K562 (cell line): ENCODE data around the gene GOLPH3L. TPM values are rescaled to one million over a fixed set of nuclear protein-coding genes. Genes with fewer than 3 reads are reported as not detected.
A peak's percentile ranks its signal among the peaks of the same experiment; 100 is the strongest.

ENCODE experiments used
- ATAC-seq: fragments of 200-7000 bp; cut with Tn5 transposase; 3 replicates; pipeline ENCODE4 v1.9.1; 2020; ENCODE audit warnings: moderate library complexity
- BruUV-seq: library from RNA; stranded (reverse); fragments of 400-500 nt; replicated peaks from 2 replicates; lab custom pipeline; 2021; lab: Mats Ljungman, UMichigan
- CTCF ChIA-PET: fragments of 300-600 bp; formaldehyde crosslinking; extraction: SDS; loops from one replicate; lab custom pipeline; 2021; ENCODE audit warnings: low intra/inter-chr PET ratio; lab: Yijun Ruan, JAX
- POLR2A ChIA-PET: fragments of 300-600, 350-650 bp; sonication (Branson Sonifier 250); formaldehyde crosslinking; extraction: SDS; loops from one replicate; lab custom pipeline; 2021; ENCODE audit warnings: antibody characterized with exemption, inconsistent platforms; lab: Yijun Ruan, JAX
- DNase-seq, 4 experiments: peaks; one replicate each; pipeline versions ENCODE4 v3.0.0 to v3.0.0-alpha.2; 2011 to 2018; ENCODE audit warnings: low spot score in 3 of 4, mixed read lengths in 3 of 4; ENCODE audit errors: extremely low read depth in 1 of 4
- FAIRE-seq: peaks from 2 replicates; lab custom pipeline; 2011; peaks lifted over from hg19 to GRCh38; lab: Jason Lieb, UNC
- H2AFZ ChIP-seq: 2 replicates; pipeline ENCODE4 v1.6.0; 2011; ENCODE audit warnings: low read depth, low read length, control low read depth, inconsistent platforms
- H3K27ac ChIP-seq: fragments of 200-600 bp; 3 replicates; pipeline ENCODE4 v1.8.0; 2011; ENCODE audit warnings: low read depth, mild to moderate bottlenecking, control low read depth, inconsistent platforms, low read length, moderate library complexity, mixed read lengths; ENCODE audit errors: extremely low read depth
- H3K27me3 ChIP-seq, 2 experiments: fragments of 300-600 bp in 1 of 2; 2 replicates in 1 of 2; 3 replicates in 1 of 2; pipeline versions ENCODE4 v1.6.0 to v1.8.0; 2011; ENCODE audit warnings: inconsistent platforms in 2 of 2, low read length in 2 of 2, mild to moderate bottlenecking in 1 of 2, mixed read lengths in 1 of 2, moderate library complexity in 1 of 2; ENCODE audit not compliant: control insufficient read depth in 2 of 2, insufficient read depth in 2 of 2
- H3K36me3 ChIP-seq: fragments of 300-600 bp; 3 replicates; pipeline ENCODE4 v1.8.0; 2011; ENCODE audit warnings: mild to moderate bottlenecking, low read length, inconsistent platforms; ENCODE audit not compliant: control insufficient read depth, insufficient read depth
- H3K4me1 ChIP-seq, 2 experiments: fragments of 200-600 bp in 1 of 2; replicated peaks in 1 of 2; 2 replicates in 1 of 2; 3 replicates in 1 of 2; pipeline versions ENCODE4 v1.5.1 to v1.8.0; 2011; ENCODE audit warnings: inconsistent platforms in 2 of 2, low read length in 2 of 2, mild to moderate bottlenecking in 1 of 2, mixed read lengths in 1 of 2, moderate library complexity in 1 of 2; ENCODE audit not compliant: control insufficient read depth in 2 of 2, insufficient read depth in 2 of 2
- H3K4me2 ChIP-seq: 2 replicates; pipeline ENCODE4 v1.6.1; 2011; ENCODE audit warnings: low read length, control low read depth, inconsistent platforms, mixed read lengths; ENCODE audit not compliant: insufficient read depth
- H3K4me3 ChIP-seq: fragments of 200-600 bp; sonication (generic), shearing (Covaris generic); 2 replicates; pipeline ENCODE4 v1.5.1; 2016; ENCODE audit warnings: control low read depth, inconsistent platforms
- H3K79me2 ChIP-seq: fragments of 200-600 bp; 3 replicates; pipeline ENCODE4 v1.8.0; 2011; ENCODE audit warnings: low read length, inconsistent platforms; ENCODE audit not compliant: control insufficient read depth, insufficient read depth
- H3K9ac ChIP-seq, 2 experiments: 2 replicates each; pipeline versions ENCODE4 v1.6.0 to v1.6.1; 2011; ENCODE audit warnings: low read depth in 2 of 2, low read length in 2 of 2, control low read depth in 1 of 2, inconsistent platforms in 1 of 2, mild to moderate bottlenecking in 1 of 2, mixed read lengths in 1 of 2; ENCODE audit not compliant: insufficient read depth in 1 of 2
- H3K9me1 ChIP-seq: one replicate; pipeline ENCODE4 v1.6.0; 2011; ENCODE audit warnings: inconsistent platforms, mild to moderate bottlenecking, low read length, moderate library complexity; ENCODE audit not compliant: control insufficient read depth, insufficient read depth
- H3K9me3 ChIP-seq: replicated peaks from 2 replicates; pipeline ENCODE4 v1.5.1; 2011; ENCODE audit warnings: low read depth, low read length, inconsistent platforms; ENCODE audit not compliant: control insufficient read depth, insufficient read depth
- H4K20me1 ChIP-seq: replicated peaks from 2 replicates; pipeline ENCODE4 v1.6.1; 2011; ENCODE audit warnings: low read length, inconsistent platforms, mixed read lengths; ENCODE audit not compliant: control insufficient read depth, insufficient read depth
- HDAC2 ChIP-seq: fragments of 450-650 bp; IDR thresholded peaks from 2 replicates; pipeline ENCODE4 v1.6.1; 2016; ENCODE audit warnings: mild to moderate bottlenecking
- ILK ChIP-seq: fragments of 450-650 bp; IDR thresholded peaks from 2 replicates; pipeline ENCODE4 v1.6.1; 2016; ENCODE audit warnings: missing genetic modification characterization, low read depth, mild to moderate bottlenecking, missing compliant biosample characterization, moderate library complexity, borderline replicate concordance
- KLF10 ChIP-seq: fragments of 250-450 bp; sonication (Bioruptor Pico); IDR thresholded peaks from 2 replicates; pipeline ENCODE4 v1.6.1; 2021; ENCODE audit warnings: matching md5 sums
- MBD2 ChIP-seq: sonication (generic); IDR thresholded peaks from 2 replicates; pipeline ENCODE4 v1.6.1; 2016; ENCODE audit warnings: low read depth, borderline replicate concordance
- MEF2D ChIP-seq: conservative IDR thresholded peaks from 2 replicates; pipeline ENCODE4 v1.6.1; 2016; ENCODE audit warnings: low read depth, missing genetic modification characterization, missing compliant biosample characterization
- NFRKB ChIP-seq: fragments of 450-650 bp; IDR thresholded peaks from 2 replicates; pipeline ENCODE4 v1.6.1; 2016; ENCODE audit warnings: low read depth
- POLR2G ChIP-seq: fragments of 200-400 bp; formaldehyde crosslinking; IDR thresholded peaks from 2 replicates; pipeline ENCODE4 v1.6.1; 2017; ENCODE audit warnings: low read depth, mild to moderate bottlenecking, antibody characterized with exemption, low read length, moderate library complexity
- SIN3A ChIP-seq, 2 experiments: fragments of 150-350 bp in 1 of 2; IDR thresholded peaks; 2 replicates each; pipeline ENCODE4 v1.6.1; 2011 to 2016; ENCODE audit warnings: borderline replicate concordance in 2 of 2, low read depth in 2 of 2, low read length in 2 of 2, mild to moderate bottlenecking in 2 of 2, moderate library complexity in 2 of 2; ENCODE audit not compliant: control insufficient read depth in 1 of 2
- XRCC5 ChIP-seq: fragments of 200-400 bp; formaldehyde crosslinking; IDR thresholded peaks from 2 replicates; pipeline ENCODE4 v1.6.1; 2017; ENCODE audit warnings: low read depth, mild to moderate bottlenecking, low read length
- ZNF707 ChIP-seq: fragments of 250-450 bp; sonication (Bioruptor Pico); conservative IDR thresholded peaks from 2 replicates; pipeline ENCODE4 v1.8.0; 2022; ENCODE audit warnings: inconsistent platforms, mild to moderate bottlenecking, moderate library complexity
- WGBS: fragments of 100-300 bp; shearing (Covaris generic); methylation state at CpG from one replicate; pipeline ENCODE4 v1.1.6; 2016; ENCODE audit warnings: low coverage, mixed read lengths; ENCODE audit not compliant: insufficient coverage; ENCODE audit errors: missing lambda C conversion rate; 5-methylcytosine and 5-hydroxymethylcytosine counted together
- in situ Hi-C: fragments of 300-500 bp; cut with MboI; formaldehyde crosslinking; loops from 4 replicates; pipeline ENCODE4 v1.15.0; 2018; ENCODE audit warnings: inconsistent platforms, mixed read lengths
- intact Hi-C: fragments of 100-400 bp; cut with micrococcal nuclease; formaldehyde crosslinking; loops from 2 replicates; pipeline ENCODE4 v1.14.2; 2022
- polyA plus RNA-seq, 8 experiments: library from polyadenylated mRNA; depleted of rRNA in 4 of 8; stranded (reverse) in 5 of 8; unstranded in 3 of 8; fragments of >200 nt; fragmentation: Nextera tagmentation in 2 of 8; fragmentation: Illumina TruSeq in 1 of 8; extraction: Ambion mirVana in 2 of 8; extraction: Trizol in 1 of 8; gene quantifications; 2 replicates each; pipeline versions ENCODE4 v1.2.1 to v1.2.3, GENCODE V29; 2011 to 2014; ENCODE audit warnings: inconsistent platforms in 1 of 8, missing spikeins in 1 of 8
- total RNA-seq, 7 experiments: library from RNA; depleted of rRNA in 6 of 7; stranded (reverse); fragments of >200 nt in 6 of 7; fragmentation: Illumina TruSeq in 2 of 7; extraction: Trizol in 2 of 7; gene quantifications; 2 replicates each; pipeline versions ENCODE4 v1.2.1 to v1.2.3, GENCODE V29; 2011 to 2021; ENCODE audit warnings: low replicate concordance in 1 of 7
- TF ChIP-seq, protein P1 (sequence below): fragments of 450-650 bp; formaldehyde crosslinking; conservative IDR thresholded peaks from 2 replicates; pipeline ENCODE4 v1.4.0; 2022; ENCODE audit warnings: mild to moderate bottlenecking, missing genetic modification characterization
- TF ChIP-seq, protein P2 (sequence below): IDR thresholded peaks from 3 replicates; pipeline ENCODE4 v1.6.1; 2011; ENCODE audit warnings: borderline replicate concordance, mild to moderate bottlenecking; ENCODE audit not compliant: insufficient read length, insufficient read depth
- TF ChIP-seq, protein P3 (sequence below), 3 experiments: fragments of 200-800 bp in 1 of 3; sonication (Bioruptor generic) in 1 of 3; sonication (generic) in 1 of 3; formaldehyde crosslinking in 1 of 3; IDR thresholded peaks; 2 replicates each; pipeline versions ENCODE4 v1.6.1 to v1.8.0; 2016 to 2022; ENCODE audit warnings: mild to moderate bottlenecking in 2 of 3, missing compliant biosample characterization in 2 of 3, missing genetic modification characterization in 2 of 3, missing genetic modification reagents in 1 of 3
- TF ChIP-seq, protein P4 (sequence below): fragments of 450-650 bp; IDR thresholded peaks from 2 replicates; pipeline ENCODE4 v1.6.1; 2016; ENCODE audit warnings: antibody characterized with exemption

GOLPH3L gene
- total and polyA plus RNA-seq, 9 of the 15 experiments (the other 6 are each of a cell fraction or from before 2014, with no cell fraction given) = 8.1 to 42.1 (median 21.6) TPM

DNA sequence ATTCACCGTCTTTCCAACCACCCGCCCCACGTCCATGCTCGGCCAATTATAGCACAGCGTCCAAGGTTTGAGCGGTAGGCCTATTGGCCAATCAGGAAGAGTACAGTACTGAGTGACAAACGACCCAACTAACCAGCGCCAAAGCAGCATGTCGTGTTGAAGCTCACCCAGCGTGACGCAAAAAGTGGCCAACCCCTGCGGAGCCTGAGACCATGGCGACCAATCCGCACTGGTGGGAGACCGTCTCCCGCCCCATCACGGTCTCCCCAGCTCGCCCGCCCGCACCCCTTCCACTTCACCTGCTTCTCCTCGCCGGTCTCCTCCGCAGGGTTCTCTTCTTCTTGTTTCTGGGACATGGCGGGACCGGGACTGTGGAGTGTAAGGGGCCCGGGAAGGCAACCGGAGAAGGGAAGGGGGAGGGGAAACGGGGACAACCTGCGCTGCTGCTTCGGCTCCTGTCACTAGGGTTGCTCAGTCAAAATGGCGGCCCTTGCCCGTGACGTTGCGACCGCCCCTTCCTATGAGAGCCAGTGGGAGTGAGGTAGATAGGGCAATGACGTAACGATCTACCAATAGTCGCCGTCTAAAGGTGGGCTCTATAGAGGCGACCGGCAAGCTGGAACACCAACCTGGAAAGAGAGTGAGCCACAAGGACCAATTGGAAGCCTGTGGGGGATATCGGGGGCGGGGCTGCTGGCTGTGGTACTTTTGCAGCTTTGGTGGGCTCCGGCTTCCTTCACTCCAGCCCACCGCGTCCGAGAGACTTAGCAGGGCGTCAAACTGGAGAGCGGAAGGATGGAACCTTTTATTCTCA lies 67.6 kb downstream of the GOLPH3L start, which contains the start of gene ENSA:
Gene ENSA (minus strand): TSS at position 498 of the 814 bp plus-strand sequence. CDS start 142 bp downstream, at position 356.
- Histone ChIP-seq H3K9me1 (no peaks in the 10 kb centered on the region), H3K79me2 (peaks cover 49% of the 10 kb centered on the region), H3K9me3 (no peaks in the 10 kb centered on the region), H2AFZ (peak within 1 kb of the TSS; percentile 82), H3K9ac (peak within 1 kb of the TSS; percentile 87 to 89), H4K20me1 (no peaks in the 10 kb centered on the region), H3K27ac (peak within 1 kb of the TSS; percentile 92), H3K27me3 (no peaks in the 10 kb centered on the region), H3K4me3 (peak within 1 kb of the TSS; percentile 59), H3K36me3 (peaks cover 36% of the 10 kb centered on the region), H3K4me1 (peaks cover 14 to 24% of the 10 kb centered on the region in 2 experiments; a peak in 4 of 5 replicates), H3K4me2 (peak within 1 kb of the TSS; percentile 97)
- ATAC-seq (peak; percentile 94), FAIRE-seq (peak; percentile 99), DNase-seq (peak; percentile 89 to 99 (median 94))
- no TSS peak for BruUV-seq
- intact Hi-C loops (loop anchor here (2.0 to 10.0 kb wide), 3 partner anchors 67 to 295 kb away; partner anchors contain the start of genes GOLPH3L, SETDB1 and TARS2), in situ Hi-C loops (no loop called here)
- WGBS = under 1% methylated on average over 42 of the region's 49 CpGs
- CTCF ChIA-PET = no interaction called here
- POLR2A ChIA-PET = interaction anchor here (0.6 to 3.2 kb wide), 27 partner anchors 10 to 400 kb away, joined by 3 to 32 read pairs (median 4); partner anchors contain the start of gene MCL1
- TF ChIP-seq HDAC2 = 0 out of 2 replicates have a peak, but pooled peaks have one; percentile 20
- TF ChIP-seq, protein P1, sequence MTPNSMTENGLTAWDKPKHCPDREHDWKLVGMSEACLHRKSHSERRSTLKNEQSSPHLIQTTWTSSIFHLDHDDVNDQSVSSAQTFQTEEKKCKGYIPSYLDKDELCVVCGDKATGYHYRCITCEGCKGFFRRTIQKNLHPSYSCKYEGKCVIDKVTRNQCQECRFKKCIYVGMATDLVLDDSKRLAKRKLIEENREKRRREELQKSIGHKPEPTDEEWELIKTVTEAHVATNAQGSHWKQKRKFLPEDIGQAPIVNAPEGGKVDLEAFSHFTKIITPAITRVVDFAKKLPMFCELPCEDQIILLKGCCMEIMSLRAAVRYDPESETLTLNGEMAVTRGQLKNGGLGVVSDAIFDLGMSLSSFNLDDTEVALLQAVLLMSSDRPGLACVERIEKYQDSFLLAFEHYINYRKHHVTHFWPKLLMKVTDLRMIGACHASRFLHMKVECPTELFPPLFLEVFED (CRISPR knock-in tag) = peak; percentile 65
- peak; percentile 96 for TF ChIP-seq NFRKB
- peak; percentile 32; the same call in 1 of the 2 replicates for TF ChIP-seq ZNF707 (CRISPR knock-in tag)
- TF ChIP-seq ILK = no peak
- TF ChIP-seq MEF2D = no peak
- TF ChIP-seq SIN3A (IDR thresholded peaks at IDR 0.05; ENCODE audit: borderline replicate concordance in 2 of 2, control insufficient read depth in 1 of 2, low read depth in 2 of 2, low read length in 2 of 2) = peak; percentile 38 to 81; a peak in 2 of 4 replicates
- peak; percentile 98 for TF ChIP-seq MBD2
- TF ChIP-seq KLF10 (CRISPR knock-in tag) = no peak
- peak; percentile 85 for TF ChIP-seq POLR2G
- peak; percentile 76; the same call in 1 of the 2 replicates for TF ChIP-seq XRCC5
- TF ChIP-seq, protein P2, sequence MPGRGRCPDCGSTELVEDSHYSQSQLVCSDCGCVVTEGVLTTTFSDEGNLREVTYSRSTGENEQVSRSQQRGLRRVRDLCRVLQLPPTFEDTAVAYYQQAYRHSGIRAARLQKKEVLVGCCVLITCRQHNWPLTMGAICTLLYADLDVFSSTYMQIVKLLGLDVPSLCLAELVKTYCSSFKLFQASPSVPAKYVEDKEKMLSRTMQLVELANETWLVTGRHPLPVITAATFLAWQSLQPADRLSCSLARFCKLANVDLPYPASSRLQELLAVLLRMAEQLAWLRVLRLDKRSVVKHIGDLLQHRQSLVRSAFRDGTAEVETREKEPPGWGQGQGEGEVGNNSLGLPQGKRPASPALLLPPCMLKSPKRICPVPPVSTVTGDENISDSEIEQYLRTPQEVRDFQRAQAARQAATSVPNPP = no peak
- TF ChIP-seq, protein P3, sequence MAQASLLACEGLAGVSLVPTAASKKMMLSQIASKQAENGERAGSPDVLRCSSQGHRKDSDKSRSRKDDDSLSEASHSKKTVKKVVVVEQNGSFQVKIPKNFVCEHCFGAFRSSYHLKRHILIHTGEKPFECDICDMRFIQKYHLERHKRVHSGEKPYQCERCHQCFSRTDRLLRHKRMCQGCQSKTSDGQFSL (CRISPR knock-in tag; IDR thresholded peaks at IDR 0.05) = peak; percentile 67; the same call in 1 of the 2 replicates
- TF ChIP-seq, protein P3 (tag; IDR thresholded peaks at IDR 0.05) = peak in 1 of 2 experiments; percentile 51; a peak in 1 of 4 replicates
- TF ChIP-seq, protein P4, sequence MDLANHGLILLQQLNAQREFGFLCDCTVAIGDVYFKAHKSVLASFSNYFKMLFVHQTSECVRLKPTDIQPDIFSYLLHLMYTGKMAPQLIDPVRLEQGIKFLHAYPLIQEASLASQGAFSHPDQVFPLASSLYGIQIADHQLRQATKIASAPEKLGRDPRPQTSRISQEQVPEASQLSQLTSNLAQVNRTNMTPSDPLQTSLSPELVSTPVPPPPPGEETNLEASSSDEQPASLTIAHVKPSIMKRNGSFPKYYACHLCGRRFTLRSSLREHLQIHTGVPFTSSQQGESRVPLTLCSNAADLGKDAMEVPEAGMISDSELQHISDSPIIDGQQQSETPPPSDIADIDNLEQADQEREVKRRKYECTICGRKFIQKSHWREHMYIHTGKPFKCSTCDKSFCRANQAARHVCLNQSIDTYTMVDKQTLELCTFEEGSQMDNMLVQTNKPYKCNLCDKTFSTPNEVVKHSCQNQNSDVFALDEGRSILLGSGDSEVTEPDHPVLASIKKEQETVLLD = 0 out of 2 replicates have a peak, but pooled peaks have one; percentile 14
